ENCODE measurements around the gene PSAPL1.

The PSAPL1 gene

DNA sequence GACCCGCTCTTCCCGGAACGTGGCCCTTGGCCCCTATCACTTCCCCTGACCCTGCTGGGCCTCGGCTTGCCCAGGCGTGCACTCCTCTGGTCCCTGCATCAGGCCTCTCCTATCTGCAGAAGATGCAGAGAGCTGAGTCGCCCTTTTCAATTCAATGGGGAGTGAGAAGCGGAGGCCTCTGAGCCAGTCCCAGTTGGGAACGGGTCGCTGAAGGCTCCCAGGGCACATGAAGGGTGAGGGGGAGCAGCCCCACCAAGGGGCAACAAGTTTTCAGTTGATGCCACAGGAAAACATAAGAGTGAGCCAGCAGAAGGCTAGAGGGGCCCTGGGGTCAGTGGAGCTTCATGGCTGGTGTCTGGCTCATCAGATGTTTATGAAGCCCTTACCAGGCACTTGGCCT is 17.1 kb downstream of the PSAPL1 start:
- TF ChIP-seq, protein P1, sequence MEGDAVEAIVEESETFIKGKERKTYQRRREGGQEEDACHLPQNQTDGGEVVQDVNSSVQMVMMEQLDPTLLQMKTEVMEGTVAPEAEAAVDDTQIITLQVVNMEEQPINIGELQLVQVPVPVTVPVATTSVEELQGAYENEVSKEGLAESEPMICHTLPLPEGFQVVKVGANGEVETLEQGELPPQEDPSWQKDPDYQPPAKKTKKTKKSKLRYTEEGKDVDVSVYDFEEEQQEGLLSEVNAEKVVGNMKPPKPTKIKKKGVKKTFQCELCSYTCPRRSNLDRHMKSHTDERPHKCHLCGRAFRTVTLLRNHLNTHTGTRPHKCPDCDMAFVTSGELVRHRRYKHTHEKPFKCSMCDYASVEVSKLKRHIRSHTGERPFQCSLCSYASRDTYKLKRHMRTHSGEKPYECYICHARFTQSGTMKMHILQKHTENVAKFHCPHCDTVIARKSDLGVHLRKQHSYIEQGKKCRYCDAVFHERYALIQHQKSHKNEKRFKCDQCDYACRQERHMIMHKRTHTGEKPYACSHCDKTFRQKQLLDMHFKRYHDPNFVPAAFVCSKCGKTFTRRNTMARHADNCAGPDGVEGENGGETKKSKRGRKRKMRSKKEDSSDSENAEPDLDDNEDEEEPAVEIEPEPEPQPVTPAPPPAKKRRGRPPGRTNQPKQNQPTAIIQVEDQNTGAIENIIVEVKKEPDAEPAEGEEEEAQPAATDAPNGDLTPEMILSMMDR (IDR thresholded peaks at IDR 0.05; ENCODE audit: control insufficient read depth, extremely low read depth, insufficient read depth) = no peak
- no peak for DNase-seq (ENCODE audit: low read depth)
- H3K4me3 ChIP-seq (ENCODE audit: low read depth, low read length) = no peak overlapping the region

DNA sequence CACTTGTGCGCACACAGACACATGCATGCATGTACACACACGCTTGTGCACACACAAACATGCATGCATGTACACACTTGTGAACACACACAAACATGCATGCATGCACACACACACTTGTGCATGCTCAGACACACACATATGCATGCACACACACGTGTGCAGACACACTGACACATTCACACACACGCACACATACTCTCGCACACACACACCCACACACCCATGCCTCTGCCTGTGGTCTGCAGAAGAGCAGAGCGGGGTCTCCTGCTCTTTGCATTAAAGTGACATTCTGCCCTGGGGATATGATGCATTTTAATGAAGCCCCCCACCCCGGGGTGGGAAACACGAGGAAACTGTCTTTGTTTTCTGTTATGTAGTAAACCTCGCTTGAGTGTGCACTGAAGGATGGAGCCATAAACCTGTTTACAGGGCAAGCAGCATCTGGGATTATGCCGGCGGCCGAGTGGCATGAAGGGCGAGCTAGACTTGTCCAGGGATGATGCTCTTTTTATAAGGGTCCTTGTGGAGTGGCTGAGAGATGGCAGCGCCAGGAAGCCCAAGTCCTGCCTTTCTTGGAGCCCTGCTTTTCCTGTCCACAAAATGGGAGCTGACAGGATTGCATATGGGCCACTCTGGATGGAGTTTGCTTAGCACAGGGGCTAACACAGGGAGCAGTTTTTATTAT is 17.8 kb downstream of the PSAPL1 start:
- DNase-seq (ENCODE audit: low read depth) = no peak
- no peak overlapping the region for H3K4me3 ChIP-seq (ENCODE audit: low read depth, low read length)
- TF ChIP-seq, protein P1 (IDR thresholded peaks at IDR 0.05; ENCODE audit: control insufficient read depth, extremely low read depth, insufficient read depth) = no peak

DNA sequence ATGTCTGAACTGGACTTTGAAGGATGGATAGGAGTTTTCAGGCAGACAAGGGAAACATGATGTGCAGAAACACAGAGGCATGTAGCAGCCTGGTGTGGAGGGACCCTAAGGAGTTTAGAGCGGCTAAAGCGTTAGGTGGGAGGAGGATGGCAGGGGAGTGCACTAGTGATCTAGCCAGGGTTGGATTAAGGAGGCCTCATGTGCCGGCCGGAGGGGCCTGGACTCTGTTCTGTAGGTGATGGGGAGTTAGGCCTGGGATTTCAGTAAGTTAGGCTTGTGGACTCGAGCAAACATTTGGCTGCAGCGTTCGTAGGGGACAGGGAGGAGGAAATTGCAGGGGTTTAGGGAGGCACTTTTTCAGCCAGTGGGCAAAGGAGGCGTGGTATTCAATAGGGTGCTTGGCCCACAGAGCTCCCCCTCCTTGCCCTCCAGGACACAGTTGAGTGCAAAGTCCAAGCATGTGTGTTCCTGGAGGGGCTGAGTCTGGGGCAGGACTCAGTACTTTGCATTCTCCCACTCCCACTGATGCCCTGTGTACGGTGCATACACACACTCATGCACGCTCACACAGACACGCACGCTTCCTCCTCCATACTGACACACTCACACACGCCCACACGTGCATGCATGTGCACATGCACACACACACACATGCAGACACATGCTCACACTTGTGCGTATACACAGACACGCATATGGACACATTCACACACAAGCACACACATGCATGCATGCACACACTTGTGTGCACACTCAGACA is 18.6 kb downstream of the PSAPL1 start:
- no peak overlapping the region for H3K4me3 ChIP-seq (ENCODE audit: low read depth, low read length)
- DNase-seq (ENCODE audit: low read depth) = no peak
- TF ChIP-seq, protein P1 (IDR thresholded peaks at IDR 0.05; ENCODE audit: control insufficient read depth, extremely low read depth, insufficient read depth) = no peak

DNA sequence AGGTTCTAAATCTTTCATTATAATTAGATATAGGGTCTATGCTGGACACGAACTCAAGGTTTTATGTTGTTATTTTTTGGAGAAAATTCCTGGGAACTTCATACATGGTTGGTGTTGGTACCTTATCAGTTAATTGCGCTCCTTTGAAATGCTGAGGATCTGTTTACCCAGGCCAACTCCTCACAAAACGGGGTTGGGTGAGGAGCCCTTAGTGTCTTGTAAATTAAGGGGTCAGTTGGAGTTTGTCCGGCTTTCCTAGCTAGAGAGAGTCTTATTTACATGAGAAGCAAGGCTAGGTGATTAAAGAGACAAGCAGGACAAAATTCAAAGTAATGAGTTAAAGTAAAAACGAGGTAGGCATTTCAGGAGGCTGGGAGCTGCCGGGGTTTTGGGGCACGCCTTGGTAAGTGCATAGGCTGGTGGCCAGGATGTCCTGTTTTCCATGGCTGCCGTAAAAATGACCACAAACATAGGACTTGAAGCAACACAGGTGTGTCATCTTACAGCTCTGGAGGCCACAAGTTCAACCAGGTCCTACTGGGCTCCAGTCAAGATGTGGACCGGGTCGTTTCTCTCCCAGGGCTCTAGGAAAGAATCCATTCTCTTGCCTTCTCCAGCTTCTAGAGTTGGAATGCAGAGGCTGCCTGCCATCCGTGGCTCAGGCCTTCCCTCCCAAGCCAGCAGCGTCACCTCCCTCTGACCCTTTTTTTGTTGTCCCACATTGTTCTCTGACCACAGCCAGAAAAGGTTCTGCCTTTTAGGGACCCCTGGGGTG is 19.8 kb downstream of the PSAPL1 start:
- no peak overlapping the region for H3K4me3 ChIP-seq (ENCODE audit: low read depth, low read length)
- no peak for DNase-seq (ENCODE audit: low read depth)
- TF ChIP-seq, protein P1 (IDR thresholded peaks at IDR 0.05; ENCODE audit: control insufficient read depth, extremely low read depth, insufficient read depth) = no peak

DNA sequence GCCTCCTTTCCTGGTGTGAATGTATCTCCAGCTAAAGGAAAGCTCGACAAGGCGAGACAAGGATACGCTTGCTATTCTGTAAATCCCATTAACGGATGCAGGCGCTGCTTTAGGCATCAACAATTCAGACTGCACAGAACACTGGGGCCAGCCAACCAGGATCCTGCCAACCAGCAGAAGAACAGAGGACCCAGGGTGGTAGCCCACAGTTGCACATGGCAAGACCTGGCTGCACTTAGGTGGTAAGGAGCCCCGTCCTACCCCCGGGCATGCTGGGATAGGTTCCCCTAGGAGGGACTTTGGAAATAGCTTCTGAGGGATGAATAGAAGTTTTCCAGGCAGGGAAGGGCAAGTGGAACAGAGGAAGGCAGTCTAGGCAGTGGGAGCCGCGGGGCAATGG is 20.7 kb downstream of the PSAPL1 start:
- no peak overlapping the region for H3K4me3 ChIP-seq (ENCODE audit: low read depth, low read length)
- TF ChIP-seq, protein P1 (IDR thresholded peaks at IDR 0.05; ENCODE audit: control insufficient read depth, extremely low read depth, insufficient read depth) = no peak
- no peak for DNase-seq (ENCODE audit: low read depth)

DNA sequence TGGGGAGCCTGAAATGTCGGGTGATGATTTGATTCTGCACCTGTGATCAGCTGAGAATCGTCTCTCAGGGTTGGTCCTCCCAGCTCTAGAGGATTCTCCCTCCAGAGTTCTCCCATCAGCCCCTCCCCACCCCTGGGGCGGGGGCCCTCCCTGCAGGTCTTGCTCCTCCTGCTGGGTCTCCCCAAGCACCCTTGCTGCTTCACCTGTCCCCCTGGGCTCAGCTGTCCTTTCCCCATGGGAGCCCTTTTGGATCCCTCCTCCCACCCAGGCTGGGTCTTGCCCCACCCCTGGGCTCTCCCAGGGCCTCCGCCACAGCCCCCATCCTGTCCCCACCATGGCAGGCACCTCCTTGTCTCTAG is 22.2 kb downstream of the PSAPL1 start:
- TF ChIP-seq, protein P1 (IDR thresholded peaks at IDR 0.05; ENCODE audit: control insufficient read depth, extremely low read depth, insufficient read depth) = no peak
- DNase-seq (ENCODE audit: low read depth) = no peak
- H3K4me3 ChIP-seq (ENCODE audit: low read depth, low read length) = no peak overlapping the region

All from LNCaP clone FGC (cell line).